Cardiac muscle cell (in vitro differentiated cells and primary cell): ENCODE results near the gene TMEM132D. TPM values are rescaled to one million over a fixed set of nuclear protein-coding genes. Genes with fewer than 3 reads are reported as not detected.

Experiments used
- DNase-seq, 2 donors: peaks; one replicate each; pipeline versions ENCODE4 v3.0.0 to v3.0.0-alpha.2; 2010 to 2017; ENCODE audit warnings: low read depth in 1 of 2, low spot score in 1 of 2
- H3K27ac ChIP-seq: fragments of 200-600 bp; sonication (generic); 2 replicates; pipeline ENCODE4 v1.5.1; 2016
- H3K27me3 ChIP-seq: fragments of 200-600 bp; sonication (generic); 2 replicates; pipeline ENCODE4 v1.6.0; 2016; ENCODE audit warnings: control low read depth
- H3K36me3 ChIP-seq: fragments of 200-600 bp; sonication (generic); 2 replicates; pipeline ENCODE4 v1.5.1; 2016; ENCODE audit warnings: control low read depth
- H3K4me1 ChIP-seq: fragments of 200-600 bp; sonication (generic); 2 replicates; pipeline ENCODE4 v1.8.1; 2017; ENCODE audit warnings: low read depth, mild to moderate bottlenecking, mixed run types
- H3K4me3 ChIP-seq: fragments of 200-600 bp; sonication (generic); 2 replicates; pipeline ENCODE4 v1.5.1; 2016; ENCODE audit warnings: mild to moderate bottlenecking
- H3K9me3 ChIP-seq: fragments of 200-600 bp; sonication (generic); 2 replicates; pipeline ENCODE4 v1.5.1; 2017; ENCODE audit warnings: low read depth, mild to moderate bottlenecking, control low read depth
- CTCF ChIP-seq: IDR thresholded peaks from 2 replicates; pipeline ENCODE4 v1.5.1; 2012; ENCODE audit warnings: low read depth, mild to moderate bottlenecking, low read length
- polyA plus RNA-seq: library from polyadenylated mRNA; unstranded; fragments of >200 nt; fragmentation: Nextera tagmentation; extraction: Ambion mirVana; gene quantifications from 2 replicates; pipeline ENCODE4 v1.2.1, GENCODE V29; 2016
- total RNA-seq: library from RNA; depleted of rRNA; stranded (reverse); fragments of >200 nt; gene quantifications from 2 replicates; pipeline ENCODE4 v1.2.3, GENCODE V29; 2016

The TMEM132D gene
- total and polyA plus RNA-seq, 2 experiments from 2014 or later: 0.03 TPM; not detected in 1

DNA sequence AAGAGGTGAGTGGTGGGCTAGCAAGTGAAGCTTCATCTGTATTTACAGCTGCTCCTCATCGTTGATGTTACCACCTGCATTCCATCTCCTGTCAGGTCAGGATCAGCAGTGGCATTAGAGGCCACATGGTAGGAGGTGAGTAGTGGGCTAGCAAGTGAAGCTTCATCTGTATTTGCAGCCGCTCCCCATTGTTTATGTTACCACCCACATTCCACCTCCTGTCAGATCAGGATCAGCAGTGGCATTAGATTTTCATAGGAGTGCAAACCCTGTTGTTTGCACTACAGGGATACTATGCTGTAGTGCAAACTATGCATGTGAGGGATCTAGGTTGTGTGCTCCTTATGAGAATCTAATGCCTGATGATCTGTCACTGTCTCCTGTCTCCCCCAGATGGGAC is 531.5 kb downstream of the TMEM132D start:
- H3K36me3 ChIP-seq: no peaks in the 10 kb centered on the region
- H3K4me1 ChIP-seq: no peaks in the 10 kb centered on the region
- no peak for DNase-seq
- TF ChIP-seq CTCF: no peak
- no peak overlapping the region for H3K27ac ChIP-seq
- no peak overlapping the region for H3K4me3 ChIP-seq
- H3K27me3 ChIP-seq: peaks cover 28% of the 10 kb centered on the region
- no peaks in the 10 kb centered on the region for H3K9me3 ChIP-seq

GRCh38 chr12:129371268-129371667 is 532.6 kb downstream of the TMEM132D start:
- H3K36me3 ChIP-seq: no peaks in the 10 kb centered on the region
- peaks cover 29% of the 10 kb centered on the region for H3K27me3 ChIP-seq
- H3K27ac ChIP-seq: no peak overlapping the region
- H3K4me3 ChIP-seq: no peak overlapping the region
- H3K4me1 ChIP-seq: no peaks in the 10 kb centered on the region
- TF ChIP-seq CTCF: no peak
- H3K9me3 ChIP-seq: no peaks in the 10 kb centered on the region
- DNase-seq: no peak

DNA sequence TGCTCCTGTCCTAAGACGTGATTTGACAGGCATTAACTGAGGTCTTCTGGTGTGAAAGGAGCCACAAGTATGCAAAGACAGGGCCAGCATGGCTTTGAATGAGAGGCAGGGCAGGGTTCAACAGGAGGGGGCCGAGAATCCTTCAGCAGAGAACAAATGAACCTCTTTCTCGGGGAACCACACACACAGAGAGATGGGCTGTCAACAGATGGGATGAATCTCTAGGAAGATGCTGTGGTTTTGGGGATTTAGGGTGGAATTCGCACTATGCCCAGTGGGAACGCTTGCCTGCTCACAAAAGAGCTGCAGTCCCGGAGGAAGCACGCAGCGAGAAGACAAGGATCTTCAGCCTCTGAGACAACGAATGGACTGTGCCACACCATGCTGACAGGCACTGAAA is 537.2 kb downstream of the TMEM132D start:
- Histone ChIP-seq H3K36me3 (no peaks in the 10 kb centered on the region), H3K27me3 (peaks cover 25% of the 10 kb centered on the region), H3K9me3 (no peaks in the 10 kb centered on the region), H3K27ac (no peak overlapping the region), H3K4me3 (no peak overlapping the region), H3K4me1 (peaks cover 24% of the 10 kb centered on the region)
- no peak for TF ChIP-seq CTCF
- DNase-seq: no peak

DNA sequence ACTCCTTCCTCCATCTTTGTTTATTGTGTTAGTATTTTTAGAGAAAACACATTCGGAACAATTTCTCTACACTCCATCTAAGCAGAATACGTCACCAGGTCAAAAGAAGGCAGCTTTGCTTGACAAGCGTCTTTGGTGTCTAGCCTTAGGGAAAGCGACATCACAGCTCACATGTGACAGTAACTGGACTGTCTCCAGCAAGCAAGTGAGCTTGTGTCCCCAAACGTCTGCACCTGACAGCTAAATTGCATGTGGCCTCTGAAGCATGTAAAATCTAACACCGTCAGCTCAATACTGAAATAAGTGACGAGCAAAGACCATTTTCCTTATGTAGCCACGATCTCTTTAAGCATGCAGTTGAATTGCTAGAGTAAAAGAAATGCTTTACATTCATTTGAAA is 540.8 kb downstream of the TMEM132D start:
- peaks cover 24% of the 10 kb centered on the region for H3K4me1 ChIP-seq
- H3K27ac ChIP-seq: no peak overlapping the region
- H3K36me3 ChIP-seq: no peaks in the 10 kb centered on the region
- no peak for TF ChIP-seq CTCF
- H3K9me3 ChIP-seq: no peaks in the 10 kb centered on the region
- DNase-seq: no peak
- peaks cover 36% of the 10 kb centered on the region for H3K27me3 ChIP-seq
- H3K4me3 ChIP-seq: no peak overlapping the region

DNA sequence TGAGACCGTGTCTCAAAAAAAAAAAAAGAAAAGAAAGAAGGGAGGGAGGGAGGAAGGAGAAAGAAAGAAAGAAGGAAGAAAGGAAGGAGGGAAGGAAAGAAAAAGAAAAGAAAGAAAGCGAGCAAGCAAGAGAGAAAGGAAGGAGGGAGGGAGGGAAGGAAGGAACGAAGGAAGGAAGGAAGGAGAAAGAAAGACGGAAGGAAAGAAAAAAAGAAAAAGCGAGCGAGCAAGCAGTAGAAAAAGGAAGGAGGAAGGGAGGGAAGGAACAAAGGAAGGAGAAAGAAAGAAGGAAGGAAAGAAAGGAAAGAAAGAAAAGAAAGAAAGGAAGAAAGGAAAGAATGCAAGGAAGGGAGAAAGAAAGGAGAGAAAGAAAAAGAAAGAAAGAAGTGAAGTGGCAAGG is 546.6 kb downstream of the TMEM132D start:
- Histone ChIP-seq H3K4me1 (peaks cover 2% of the 10 kb centered on the region), H3K27ac (no peak overlapping the region), H3K9me3 (no peaks in the 10 kb centered on the region), H3K4me3 (no peak overlapping the region), H3K27me3 (peaks cover 69% of the 10 kb centered on the region), H3K36me3 (no peaks in the 10 kb centered on the region)
- TF ChIP-seq CTCF: no peak
- DNase-seq: no peak

DNA sequence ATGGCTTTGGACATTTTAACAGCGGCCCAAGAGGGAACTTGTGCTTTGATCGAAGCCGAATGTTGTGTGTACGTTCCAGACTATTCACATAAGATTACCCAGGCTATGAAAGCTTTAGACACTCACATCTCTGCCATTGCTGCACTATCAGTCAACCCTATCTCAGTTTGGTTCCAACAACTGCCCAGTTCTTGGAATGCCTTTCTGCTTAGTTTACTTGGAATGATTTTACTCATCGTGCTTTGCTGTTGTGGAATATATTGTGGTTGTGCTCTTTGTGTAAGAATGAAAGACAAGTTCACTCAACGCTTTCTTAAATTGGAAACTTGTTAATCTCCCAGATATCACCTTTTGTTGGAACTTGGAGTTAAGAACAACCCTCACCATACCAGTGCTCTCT is 552.3 kb downstream of the TMEM132D start:
- TF ChIP-seq CTCF: no peak
- H3K9me3 ChIP-seq: no peaks in the 10 kb centered on the region
- DNase-seq: no peak

More for the DNA sequence above, 552.3 kb downstream of the TMEM132D start:
- Histone ChIP-seq H3K36me3 (no peaks in the 10 kb centered on the region), H3K27me3 (peaks cover 42% of the 10 kb centered on the region), H3K27ac (no peak overlapping the region), H3K4me3 (no peak overlapping the region), H3K4me1 (no peaks in the 10 kb centered on the region)
